HG02610 (cell line): ENCODE measurements around the gene PARP4.
"Not testable (repeated sequence)": the region's sequence is repeated elsewhere in the genome, so short reads cannot be mapped to it uniquely, and the experiment has no call there.

Experiments
- ATAC-seq: cut with Tn5 transposase; IDR thresholded peaks from one replicate; pipeline ENCODE4 v1.9.1; 2021; ENCODE audit warnings: mild to moderate bottlenecking, moderate library complexity; ENCODE audit not compliant: unreplicated experiment

PARP4 gene

GRCh38 chr13:24380227-24380626, 132.4 kb downstream of the PARP4 start:
- not testable (repeated sequence) for ATAC-seq

- ATAC-seq, result not testable (repeated sequence)
Observed at GRCh38 chr13:24371273-24371672, 141.3 kb downstream of the PARP4 start.
